MV-4-11 (cell line): ENCODE data around the gene RIPPLY3.
A peak's percentile ranks its signal among the peaks of the same experiment; 100 is the strongest.
"Not testable (repeated sequence)": the region's sequence is repeated elsewhere in the genome, so short reads cannot be mapped to it uniquely, and the experiment has no call there.

Experiments
- DNase-seq: peaks from one replicate; lab custom pipeline; 2025; lab: John Stamatoyannopoulos, UW

Gene RIPPLY3

GRCh38 chr21:36981049-36981391 is 25.5 kb upstream of the RIPPLY3 start:
- no peak for DNase-seq

- no peak for DNase-seq
These were observed 24.4 kb upstream of the RIPPLY3 start for GRCh38 chr21:36981977-36982700.

GRCh38 chr21:36985751-36986594 is 20.5 kb upstream of the RIPPLY3 start:
- no peak for DNase-seq

- DNase-seq: no peak
These were observed 18.7 kb upstream of the RIPPLY3 start for GRCh38 chr21:36987845-36988244.

- DNase-seq: no peak
These were observed 18.0 kb upstream of the RIPPLY3 start for GRCh38 chr21:36988536-36988935.

GRCh38 chr21:36989199-36989698 is 17.3 kb upstream of the RIPPLY3 start:
- DNase-seq: peak; percentile 91

- DNase-seq: peak; percentile 91
These were observed 16.6 kb upstream of the RIPPLY3 start for GRCh38 chr21:36989699-36990507.

GRCh38 chr21:36990508-36991205 is 15.8 kb upstream of the RIPPLY3 start:
- peak; percentile 40 for DNase-seq

GRCh38 chr21:36992671-36993070 is 13.8 kb upstream of the RIPPLY3 start:
- no peak for DNase-seq

GRCh38 chr21:36994501-36995158 is 11.9 kb upstream of the RIPPLY3 start:
- DNase-seq: no peak

GRCh38 chr21:36995285-36995684 is 11.2 kb upstream of the RIPPLY3 start:
- not testable (repeated sequence) for DNase-seq

GRCh38 chr21:36999131-36999898 is 7.2 kb upstream of the RIPPLY3 start:
- DNase-seq: no peak

GRCh38 chr21:37000381-37000780 is 6.1 kb upstream of the RIPPLY3 start:
- peak; percentile 14 for DNase-seq

GRCh38 chr21:37001441-37001840 is 5.1 kb upstream of the RIPPLY3 start:
- no peak for DNase-seq

- DNase-seq: not testable (repeated sequence)
These were observed 3.7 kb upstream of the RIPPLY3 start for GRCh38 chr21:37002851-37003250.

- DNase-seq: not testable (repeated sequence)
These were observed 2.6 kb upstream of the RIPPLY3 start for GRCh38 chr21:37003917-37004316.

GRCh38 chr21:37005548-37006485 is 685 bp upstream of the RIPPLY3 start:
- no peak for DNase-seq

GRCh38 chr21:37008724-37009123 is 2.2 kb downstream of the RIPPLY3 start:
- DNase-seq: no peak

GRCh38 chr21:37009740-37010341 is 3.3 kb downstream of the RIPPLY3 start:
- peak; percentile 70 for DNase-seq
